ENCODE results near the gene ISLR2. TPM values are rescaled to one million over a fixed set of nuclear protein-coding genes. Genes with fewer than 3 reads are reported as not detected.
"Not testable (repeated sequence)": the region's sequence is repeated elsewhere in the genome, so short reads cannot be mapped to it uniquely, and the experiment has no call there.

Gene ISLR2
- total RNA-seq, 1 experiment from 2014 or later, result 0.05 TPM

GRCh38 chr15:74158855-74159650, 28.7 kb downstream of the ISLR2 start:
- Histone ChIP-seq H3K9me3 (ENCODE audit: control insufficient read depth in 1 of 2, insufficient read depth in 1 of 2, low read depth in 1 of 2, low read length in 2 of 2) (no peaks in the 10 kb centered on the region), H3K27ac (ENCODE audit: low read depth, low read length) (no peak overlapping the region), H2AFZ (ENCODE audit: low read depth, low read length, poor library complexity, severe bottlenecking) (no peak overlapping the region), H4K20me1 (ENCODE audit: insufficient read depth) (no peaks in the 10 kb centered on the region), H3K9me2 (ENCODE audit: insufficient read depth) (no peaks in the 10 kb centered on the region), H3K36me3 (ENCODE audit: control insufficient read depth in 1 of 2, insufficient read depth in 2 of 2, low read length in 2 of 2) (no peaks in the 10 kb centered on the region), H3K4me3 (replicated peaks in 1 of 2; ENCODE audit: low read depth in 1 of 2, low read length in 2 of 2) (no peak overlapping the region), H3K4me1 (ENCODE audit: control insufficient read depth in 1 of 2, insufficient read depth in 2 of 2, low read length in 2 of 2) (no peaks in the 10 kb centered on the region), H3K79me2 (ENCODE audit: insufficient read depth, low read length) (no peaks in the 10 kb centered on the region), H3K4me2 (ENCODE audit: low read length) (no peak overlapping the region), H3K27me3 (ENCODE audit: insufficient read depth, low read length) (no peaks in the 10 kb centered on the region), H3K9ac (ENCODE audit: low read length) (no peak overlapping the region)
- POLR2A ChIA-PET, result no interaction called here
- DNase-seq (ENCODE audit: low read depth, low spot score), result no peak
- no peak for TF ChIP-seq TCF7L2 (IDR thresholded peaks at IDR 0.05; ENCODE audit: borderline replicate concordance, extremely low read depth, insufficient read depth, insufficient read length)
- TF ChIP-seq ZFX (IDR thresholded peaks at IDR 0.05), result no peak
- BruUV-seq (replicated peaks), result no TSS peak
- no peak for ATAC-seq
- RAD21 ChIA-PET (ENCODE audit: low non-redundant PET in 1 of 2, low total read pairs in 2 of 2, uncharacterized antibody in 2 of 2, unreplicated experiment in 2 of 2), result no interaction called here
- CTCF ChIA-PET, result no interaction called here
- intact Hi-C loops (cut with micrococcal nuclease), result no loop called here

GRCh38 chr15:74159773-74160172, 29.4 kb downstream of the ISLR2 start:
- Histone ChIP-seq H3K4me2 (ENCODE audit: low read length) (no peak overlapping the region), H3K27ac (ENCODE audit: low read depth, low read length) (no peak overlapping the region), H3K9ac (ENCODE audit: low read length) (no peak overlapping the region), H3K9me3 (ENCODE audit: control insufficient read depth in 1 of 2, insufficient read depth in 1 of 2, low read depth in 1 of 2, low read length in 2 of 2) (no peaks in the 10 kb centered on the region), H2AFZ (ENCODE audit: low read depth, low read length, poor library complexity, severe bottlenecking) (no peak overlapping the region), H3K4me3 (replicated peaks in 1 of 2; ENCODE audit: low read depth in 1 of 2, low read length in 2 of 2) (no peak overlapping the region), H3K36me3 (ENCODE audit: control insufficient read depth in 1 of 2, insufficient read depth in 2 of 2, low read length in 2 of 2) (no peaks in the 10 kb centered on the region), H3K4me1 (ENCODE audit: control insufficient read depth in 1 of 2, insufficient read depth in 2 of 2, low read length in 2 of 2) (no peaks in the 10 kb centered on the region), H3K27me3 (ENCODE audit: insufficient read depth, low read length) (no peaks in the 10 kb centered on the region; the same call in 1 of the 2 replicates), H3K79me2 (ENCODE audit: insufficient read depth, low read length) (no peaks in the 10 kb centered on the region), H4K20me1 (ENCODE audit: insufficient read depth) (no peaks in the 10 kb centered on the region), H3K9me2 (ENCODE audit: insufficient read depth) (no peaks in the 10 kb centered on the region)
- BruUV-seq (replicated peaks), result no TSS peak
- DNase-seq (ENCODE audit: low read depth, low spot score) (no peak), ATAC-seq (no peak)
- CTCF ChIA-PET, result no interaction called here
- RAD21 ChIA-PET (ENCODE audit: low non-redundant PET in 1 of 2, low total read pairs in 2 of 2, uncharacterized antibody in 2 of 2, unreplicated experiment in 2 of 2), result no interaction called here
- intact Hi-C loops (cut with micrococcal nuclease), result no loop called here
- no peak for TF ChIP-seq TCF7L2 (IDR thresholded peaks at IDR 0.05; ENCODE audit: borderline replicate concordance, extremely low read depth, insufficient read depth, insufficient read length)
- POLR2A ChIA-PET, result no interaction called here

GRCh38 chr15:74160390-74160789, 30.0 kb downstream of the ISLR2 start:
- intact Hi-C loops (cut with micrococcal nuclease); H3K9me3 ChIP-seq (ENCODE audit: control insufficient read depth in 1 of 2, insufficient read depth in 1 of 2, low read depth in 1 of 2, low read length in 2 of 2); H3K27ac ChIP-seq (ENCODE audit: low read depth, low read length); ATAC-seq; H3K79me2 ChIP-seq (ENCODE audit: insufficient read depth, low read length); RAD21 ChIA-PET (ENCODE audit: low non-redundant PET in 1 of 2, low total read pairs in 2 of 2, uncharacterized antibody in 2 of 2, unreplicated experiment in 2 of 2); H3K4me1 ChIP-seq (ENCODE audit: control insufficient read depth in 1 of 2, insufficient read depth in 2 of 2, low read length in 2 of 2); H4K20me1 ChIP-seq (ENCODE audit: insufficient read depth); DNase-seq (ENCODE audit: low read depth, low spot score); H3K27me3 ChIP-seq (ENCODE audit: insufficient read depth, low read length); H3K36me3 ChIP-seq (ENCODE audit: control insufficient read depth in 1 of 2, insufficient read depth in 2 of 2, low read length in 2 of 2); H3K4me2 ChIP-seq (ENCODE audit: low read length); BruUV-seq (replicated peaks); H2AFZ ChIP-seq (ENCODE audit: low read depth, low read length, poor library complexity, severe bottlenecking); H3K9ac ChIP-seq (ENCODE audit: low read length); CTCF ChIA-PET; H3K4me3 ChIP-seq (replicated peaks in 1 of 2; ENCODE audit: low read depth in 1 of 2, low read length in 2 of 2); H3K9me2 ChIP-seq (ENCODE audit: insufficient read depth); POLR2A ChIA-PET: not testable (repeated sequence)

- H3K9me2 ChIP-seq (ENCODE audit: insufficient read depth); H3K4me1 ChIP-seq (ENCODE audit: control insufficient read depth in 1 of 2, insufficient read depth in 2 of 2, low read length in 2 of 2); POLR2A ChIA-PET; H3K36me3 ChIP-seq (ENCODE audit: control insufficient read depth in 1 of 2, insufficient read depth in 2 of 2, low read length in 2 of 2); H3K79me2 ChIP-seq (ENCODE audit: insufficient read depth, low read length); ATAC-seq; intact Hi-C loops (cut with micrococcal nuclease); H4K20me1 ChIP-seq (ENCODE audit: insufficient read depth); H3K27ac ChIP-seq (ENCODE audit: low read depth, low read length); H3K4me2 ChIP-seq (ENCODE audit: low read length); H3K4me3 ChIP-seq (replicated peaks in 1 of 2; ENCODE audit: low read depth in 1 of 2, low read length in 2 of 2); BruUV-seq (replicated peaks); H3K9me3 ChIP-seq (ENCODE audit: control insufficient read depth in 1 of 2, insufficient read depth in 1 of 2, low read depth in 1 of 2, low read length in 2 of 2); H3K27me3 ChIP-seq (ENCODE audit: insufficient read depth, low read length); DNase-seq (ENCODE audit: low read depth, low spot score); RAD21 ChIA-PET (ENCODE audit: low non-redundant PET in 1 of 2, low total read pairs in 2 of 2, uncharacterized antibody in 2 of 2, unreplicated experiment in 2 of 2); H3K9ac ChIP-seq (ENCODE audit: low read length); H2AFZ ChIP-seq (ENCODE audit: low read depth, low read length, poor library complexity, severe bottlenecking): not testable (repeated sequence)
- CTCF ChIA-PET, result interaction anchor here (1.1 to 1.2 kb wide), 2 partner anchors 18 to 150 kb away, joined by 3 read pairs; no protein-coding TSS in a partner anchor
Measured at GRCh38 chr15:74162195-74162536, 31.8 kb downstream of the ISLR2 start.
